ENCODE results near the gene FAM171A2. TPM values are rescaled to one million over a fixed set of nuclear protein-coding genes. Genes with fewer than 3 reads are reported as not detected.

The FAM171A2 gene
- total RNA-seq, 1 donor, result 4.3 TPM

DNA sequence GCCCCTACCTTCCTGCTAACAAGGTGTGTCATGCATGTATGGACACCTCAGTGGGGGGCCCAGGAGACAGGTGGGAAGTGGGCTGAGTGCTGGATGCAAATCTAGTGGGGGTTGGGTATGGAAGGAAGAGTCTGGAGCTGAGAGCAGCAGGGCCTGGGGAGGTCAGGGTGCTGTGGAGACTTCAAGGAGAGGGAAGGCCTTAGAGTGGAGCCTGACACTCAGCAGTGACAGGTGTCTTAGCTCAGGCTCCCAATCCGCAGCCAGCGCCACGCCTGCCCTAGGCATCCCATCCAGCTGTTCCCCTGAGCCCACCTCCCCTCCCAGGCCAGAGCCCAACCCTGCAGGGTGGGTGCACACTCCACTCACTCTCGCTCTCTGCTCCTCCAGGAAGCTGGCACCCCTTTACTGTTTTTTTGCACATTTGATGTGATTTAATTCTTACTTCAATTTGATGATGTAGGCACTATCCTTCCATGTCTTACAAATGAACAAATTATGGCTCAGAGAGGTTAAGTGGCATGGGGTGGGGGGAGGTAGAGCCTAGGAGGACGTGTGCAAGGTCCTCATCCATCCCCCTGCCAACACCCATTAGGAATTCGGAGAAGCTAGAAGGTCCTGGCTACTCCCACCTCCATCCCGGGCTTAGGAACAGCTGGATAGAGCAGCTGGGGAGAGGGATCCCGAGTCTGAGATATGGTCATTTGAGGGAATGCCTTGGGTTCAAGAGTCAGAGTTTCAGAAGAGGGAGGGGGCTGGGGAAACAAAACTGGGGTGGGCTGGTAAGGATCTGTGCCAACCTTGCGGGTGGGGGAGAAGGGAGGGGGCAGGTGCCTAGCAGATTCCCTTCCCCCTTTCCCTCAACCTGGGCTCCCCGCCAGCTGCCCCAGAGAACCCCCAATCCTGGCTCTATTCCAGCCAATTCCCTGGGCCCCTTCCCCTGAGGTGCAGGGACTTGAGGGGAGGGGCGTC is 2.1 kb downstream of the FAM171A2 start:
- Histone ChIP-seq H3K27ac (ENCODE audit: low read depth, low read length) (no peak overlapping the region), H3K9me3 (ENCODE audit: low read depth, low read length) (no peaks in the 10 kb centered on the region), H3K79me2 (ENCODE audit: insufficient read depth, low read length) (no peaks in the 10 kb centered on the region), H3K4me3 (ENCODE audit: insufficient read depth, low read length) (no peak overlapping the region), H4K20me1 (ENCODE audit: insufficient read depth, low read length) (no peaks in the 10 kb centered on the region), H2AFZ (ENCODE audit: low read length) (no peak overlapping the region), H3K4me2 (ENCODE audit: insufficient read depth, low read length) (no peak overlapping the region), H3K36me3 (ENCODE audit: insufficient read depth, low read length) (no peaks in the 10 kb centered on the region), H3K27me3 (ENCODE audit: insufficient read depth, low read length) (peaks cover 10% of the 10 kb centered on the region), H3K4me1 (ENCODE audit: insufficient read depth, low read length) (no peaks in the 10 kb centered on the region)
- TF ChIP-seq, protein P1, sequence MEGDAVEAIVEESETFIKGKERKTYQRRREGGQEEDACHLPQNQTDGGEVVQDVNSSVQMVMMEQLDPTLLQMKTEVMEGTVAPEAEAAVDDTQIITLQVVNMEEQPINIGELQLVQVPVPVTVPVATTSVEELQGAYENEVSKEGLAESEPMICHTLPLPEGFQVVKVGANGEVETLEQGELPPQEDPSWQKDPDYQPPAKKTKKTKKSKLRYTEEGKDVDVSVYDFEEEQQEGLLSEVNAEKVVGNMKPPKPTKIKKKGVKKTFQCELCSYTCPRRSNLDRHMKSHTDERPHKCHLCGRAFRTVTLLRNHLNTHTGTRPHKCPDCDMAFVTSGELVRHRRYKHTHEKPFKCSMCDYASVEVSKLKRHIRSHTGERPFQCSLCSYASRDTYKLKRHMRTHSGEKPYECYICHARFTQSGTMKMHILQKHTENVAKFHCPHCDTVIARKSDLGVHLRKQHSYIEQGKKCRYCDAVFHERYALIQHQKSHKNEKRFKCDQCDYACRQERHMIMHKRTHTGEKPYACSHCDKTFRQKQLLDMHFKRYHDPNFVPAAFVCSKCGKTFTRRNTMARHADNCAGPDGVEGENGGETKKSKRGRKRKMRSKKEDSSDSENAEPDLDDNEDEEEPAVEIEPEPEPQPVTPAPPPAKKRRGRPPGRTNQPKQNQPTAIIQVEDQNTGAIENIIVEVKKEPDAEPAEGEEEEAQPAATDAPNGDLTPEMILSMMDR (IDR thresholded peaks at IDR 0.05; ENCODE audit: extremely low read depth, low read depth, low read length), result no peak
- peak; percentile 63 for DNase-seq (ENCODE audit: insufficient read length, low spot score, missing footprints)

DNA sequence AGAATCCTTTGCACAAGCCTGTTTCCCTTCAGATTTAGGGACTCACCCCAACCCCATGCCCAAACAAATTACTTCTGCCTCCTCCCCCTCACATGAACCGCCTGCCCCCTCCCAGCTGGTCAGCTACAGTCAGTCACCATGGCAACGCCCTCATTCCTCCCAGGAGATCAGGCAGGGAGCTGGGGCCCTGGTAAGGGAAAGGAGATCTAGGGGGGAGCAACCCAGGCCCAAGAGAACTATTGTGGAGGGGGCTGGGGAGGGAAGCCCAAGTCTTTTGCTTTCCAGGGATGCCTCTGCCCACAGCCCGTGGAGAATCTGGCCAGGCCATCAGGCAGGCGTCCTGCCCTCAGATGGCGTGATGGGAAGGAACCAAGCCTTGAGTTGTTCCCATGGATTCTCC is 2.8 kb downstream of the FAM171A2 start:
- H3K4me3 ChIP-seq (ENCODE audit: insufficient read depth, low read length), result no peak overlapping the region
- no peak overlapping the region for H2AFZ ChIP-seq (ENCODE audit: low read length)
- TF ChIP-seq, protein P1 (IDR thresholded peaks at IDR 0.05; ENCODE audit: extremely low read depth, low read depth, low read length), result no peak
- H3K79me2 ChIP-seq (ENCODE audit: insufficient read depth, low read length), result no peaks in the 10 kb centered on the region
- no peak overlapping the region for H3K27ac ChIP-seq (ENCODE audit: low read depth, low read length)
- no peaks in the 10 kb centered on the region for H3K4me1 ChIP-seq (ENCODE audit: insufficient read depth, low read length)
- H3K4me2 ChIP-seq (ENCODE audit: insufficient read depth, low read length), result no peak overlapping the region
- H3K36me3 ChIP-seq (ENCODE audit: insufficient read depth, low read length), result no peaks in the 10 kb centered on the region
- peaks cover 3% of the 10 kb centered on the region for H3K27me3 ChIP-seq (ENCODE audit: insufficient read depth, low read length)
- no peaks in the 10 kb centered on the region for H4K20me1 ChIP-seq (ENCODE audit: insufficient read depth, low read length)
- peak; percentile 94 for DNase-seq (ENCODE audit: insufficient read length, low spot score, missing footprints)
- no peaks in the 10 kb centered on the region for H3K9me3 ChIP-seq (ENCODE audit: low read depth, low read length)

DNA sequence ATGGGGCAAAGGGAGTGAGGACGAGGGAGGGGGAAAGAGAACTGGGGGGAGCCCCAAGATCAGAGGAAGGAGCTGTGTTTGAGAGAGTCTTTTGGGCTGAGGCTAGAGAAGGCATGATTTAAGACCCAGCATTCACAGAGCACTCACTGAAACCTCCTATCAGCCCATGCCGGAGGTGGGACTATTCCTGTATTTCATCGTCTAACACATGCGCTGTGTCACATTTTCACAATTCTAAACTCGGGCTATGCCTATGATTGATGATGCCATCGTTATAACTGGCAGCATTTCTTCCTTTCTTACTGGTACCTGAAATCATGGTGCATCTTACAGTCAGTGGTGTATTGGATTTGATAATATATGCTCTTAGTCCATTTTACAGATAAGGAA is 3.5 kb downstream of the FAM171A2 start:
- H3K27ac ChIP-seq (ENCODE audit: low read depth, low read length), result no peak overlapping the region
- H3K9me3 ChIP-seq (ENCODE audit: low read depth, low read length), result no peaks in the 10 kb centered on the region
- no peaks in the 10 kb centered on the region for H3K4me1 ChIP-seq (ENCODE audit: insufficient read depth, low read length)
- H3K79me2 ChIP-seq (ENCODE audit: insufficient read depth, low read length), result no peaks in the 10 kb centered on the region
- no peak overlapping the region for H3K4me2 ChIP-seq (ENCODE audit: insufficient read depth, low read length)
- TF ChIP-seq, protein P1 (IDR thresholded peaks at IDR 0.05; ENCODE audit: extremely low read depth, low read depth, low read length), result no peak
- peak; percentile 86 for DNase-seq (ENCODE audit: insufficient read length, low spot score, missing footprints)
- H3K27me3 ChIP-seq (ENCODE audit: insufficient read depth, low read length), result peaks cover 3% of the 10 kb centered on the region
- no peak overlapping the region for H3K4me3 ChIP-seq (ENCODE audit: insufficient read depth, low read length)
- no peak overlapping the region for H2AFZ ChIP-seq (ENCODE audit: low read length)
- H4K20me1 ChIP-seq (ENCODE audit: insufficient read depth, low read length), result no peaks in the 10 kb centered on the region
- no peaks in the 10 kb centered on the region for H3K36me3 ChIP-seq (ENCODE audit: insufficient read depth, low read length)

DNA sequence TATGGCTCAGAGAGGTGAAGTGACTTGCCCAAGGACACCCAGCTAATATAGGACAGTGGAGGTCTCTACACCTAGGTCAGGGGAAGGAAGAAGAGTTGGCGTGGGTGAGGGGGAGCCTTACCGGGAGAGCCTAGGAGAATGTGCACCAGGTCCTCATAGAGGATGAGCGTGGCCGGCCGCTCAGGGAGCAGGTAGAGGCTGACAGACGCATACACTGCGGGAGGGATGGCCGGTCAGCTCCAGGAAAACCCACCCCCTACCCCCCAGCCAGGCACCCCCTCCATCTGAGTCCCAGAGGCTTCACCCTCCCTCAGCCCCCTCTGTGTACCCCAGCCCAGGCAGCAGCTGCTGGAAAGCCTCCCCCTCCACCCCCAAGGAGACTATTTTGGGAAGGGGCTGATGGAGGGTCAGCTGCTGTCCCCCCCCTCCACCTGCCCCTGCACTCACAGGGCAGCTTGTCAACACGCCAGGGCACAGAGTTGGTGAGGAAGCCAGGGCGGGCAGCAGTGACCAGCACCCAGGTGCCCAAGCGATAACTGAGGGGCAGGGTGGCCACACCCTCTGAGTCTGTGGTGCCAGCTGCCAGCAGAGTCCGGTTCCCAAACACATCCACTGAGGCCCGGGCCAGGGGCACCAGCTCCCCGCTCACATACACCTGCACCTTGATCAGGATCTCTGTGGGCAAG is 4.1 kb downstream of the FAM171A2 start:
- Histone ChIP-seq H3K27me3 (ENCODE audit: insufficient read depth, low read length) (peaks cover 3% of the 10 kb centered on the region), H3K9me3 (ENCODE audit: low read depth, low read length) (no peaks in the 10 kb centered on the region), H2AFZ (ENCODE audit: low read length) (no peak overlapping the region), H3K4me2 (ENCODE audit: insufficient read depth, low read length) (no peak overlapping the region), H3K27ac (ENCODE audit: low read depth, low read length) (no peak overlapping the region), H3K4me3 (ENCODE audit: insufficient read depth, low read length) (no peak overlapping the region), H3K4me1 (ENCODE audit: insufficient read depth, low read length) (no peaks in the 10 kb centered on the region), H3K79me2 (ENCODE audit: insufficient read depth, low read length) (no peaks in the 10 kb centered on the region), H4K20me1 (ENCODE audit: insufficient read depth, low read length) (no peaks in the 10 kb centered on the region), H3K36me3 (ENCODE audit: insufficient read depth, low read length) (no peaks in the 10 kb centered on the region)
- TF ChIP-seq, protein P1 (IDR thresholded peaks at IDR 0.05; ENCODE audit: extremely low read depth, low read depth, low read length), result no peak
- peak; percentile 68 for DNase-seq (ENCODE audit: insufficient read length, low spot score, missing footprints)
